Stimulated activated CD4-positive, alpha-beta T cell treated with anti-CD3 and anti-CD28 coated beads, TNF-alpha, amount 100 ng/mL, for 48 hours (primary cell): ENCODE results near the gene CPE.
"Not testable (repeated sequence)": the region's sequence is repeated elsewhere in the genome, so short reads cannot be mapped to it uniquely, and the experiment has no call there.

Experiments used
- DNase-seq, 3 donors: peaks; one replicate each; pipeline ENCODE4 v3.0.0-alpha.2; 2020; ENCODE audit warnings: low read depth in 3 of 3

CPE gene

DNA sequence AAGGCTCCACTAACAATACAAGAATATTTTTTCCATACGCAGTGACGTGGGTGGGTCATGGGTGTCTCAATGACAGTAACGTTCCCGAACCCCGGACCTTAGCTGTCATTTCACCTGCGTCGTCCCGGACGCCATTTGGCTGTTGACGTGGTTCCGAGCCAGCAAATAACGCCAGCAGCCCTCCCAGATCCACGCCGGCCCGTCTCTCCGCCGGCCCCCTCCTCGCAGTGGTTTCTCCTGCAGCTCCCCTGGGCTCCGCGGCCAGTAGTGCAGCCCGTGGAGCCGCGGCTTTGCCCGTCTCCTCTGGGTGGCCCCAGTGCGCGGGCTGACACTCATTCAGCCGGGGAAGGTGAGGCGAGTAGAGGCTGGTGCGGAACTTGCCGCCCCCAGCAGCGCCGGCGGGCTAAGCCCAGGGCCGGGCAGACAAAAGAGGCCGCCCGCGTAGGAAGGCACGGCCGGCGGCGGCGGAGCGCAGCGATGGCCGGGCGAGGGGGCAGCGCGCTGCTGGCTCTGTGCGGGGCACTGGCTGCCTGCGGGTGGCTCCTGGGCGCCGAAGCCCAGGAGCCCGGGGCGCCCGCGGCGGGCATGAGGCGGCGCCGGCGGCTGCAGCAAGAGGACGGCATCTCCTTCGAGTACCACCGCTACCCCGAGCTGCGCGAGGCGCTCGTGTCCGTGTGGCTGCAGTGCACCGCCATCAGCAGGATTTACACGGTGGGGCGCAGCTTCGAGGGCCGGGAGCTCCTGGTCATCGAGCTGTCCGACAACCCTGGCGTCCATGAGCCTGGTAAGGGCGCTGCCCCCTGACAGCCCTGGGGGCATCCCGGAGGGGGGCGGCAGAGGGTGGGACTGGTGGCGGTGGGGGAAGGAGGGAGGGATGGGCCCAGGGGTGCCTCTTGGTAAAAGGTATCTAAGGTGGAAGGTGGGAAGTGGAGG lies at the start of gene CPE:
CPE (plus strand) TSS at position 264 of the 933 bp plus-strand sequence; CDS start at position 478, 214 bp downstream.
- DNase-seq, result peak; percentile 25 to 54 (median 39)

DNA sequence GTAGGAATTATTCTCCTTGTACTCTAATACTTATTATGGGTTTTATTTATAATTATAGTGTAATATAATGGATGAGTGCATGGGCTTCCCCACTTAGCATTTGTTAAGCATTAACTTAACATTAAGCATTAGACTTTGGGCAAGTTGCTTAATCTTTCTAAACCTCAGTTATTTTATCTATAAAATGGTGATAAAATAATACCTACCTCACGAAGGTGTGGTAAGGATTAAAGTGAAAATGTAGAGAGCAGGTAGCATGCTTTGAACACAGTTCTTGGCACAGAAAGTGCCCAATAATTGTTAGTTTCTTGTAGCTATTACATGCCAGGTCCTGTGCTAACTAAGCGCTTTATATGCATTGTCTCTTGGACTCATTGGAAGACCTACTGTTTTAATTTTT lies 48.7 kb upstream of the CPE start:
- no peak for DNase-seq

- no peak for DNase-seq
Observed at GRCh38 chr4:165330666-165331065, 48.1 kb upstream of the CPE start.

- no peak for DNase-seq
Observed at GRCh38 chr4:165331359-165331758, 47.4 kb upstream of the CPE start.

GRCh38 chr4:165331823-165332222 lies 47.0 kb upstream of the CPE start:
- DNase-seq, result no peak

DNA sequence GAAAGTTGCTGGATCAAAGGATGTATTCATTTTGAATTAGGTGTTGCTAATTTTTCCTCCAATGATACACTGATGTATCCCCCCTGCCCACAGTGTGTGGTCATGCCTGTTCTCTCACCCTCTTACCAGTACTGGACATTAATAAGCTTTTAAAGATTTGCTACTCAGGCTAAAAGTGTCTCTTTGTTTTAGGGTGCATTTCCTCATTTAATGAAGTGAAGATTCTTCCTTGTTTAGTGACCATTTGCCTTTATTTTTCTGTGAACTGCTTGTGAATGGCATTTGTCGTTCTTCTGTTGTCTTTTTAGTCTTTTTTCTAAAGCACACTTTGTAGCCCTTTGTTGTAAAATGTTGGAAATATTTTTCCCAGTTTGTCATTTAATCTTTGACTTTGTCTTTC lies 46.3 kb upstream of the CPE start:
- no peak for DNase-seq

DNA sequence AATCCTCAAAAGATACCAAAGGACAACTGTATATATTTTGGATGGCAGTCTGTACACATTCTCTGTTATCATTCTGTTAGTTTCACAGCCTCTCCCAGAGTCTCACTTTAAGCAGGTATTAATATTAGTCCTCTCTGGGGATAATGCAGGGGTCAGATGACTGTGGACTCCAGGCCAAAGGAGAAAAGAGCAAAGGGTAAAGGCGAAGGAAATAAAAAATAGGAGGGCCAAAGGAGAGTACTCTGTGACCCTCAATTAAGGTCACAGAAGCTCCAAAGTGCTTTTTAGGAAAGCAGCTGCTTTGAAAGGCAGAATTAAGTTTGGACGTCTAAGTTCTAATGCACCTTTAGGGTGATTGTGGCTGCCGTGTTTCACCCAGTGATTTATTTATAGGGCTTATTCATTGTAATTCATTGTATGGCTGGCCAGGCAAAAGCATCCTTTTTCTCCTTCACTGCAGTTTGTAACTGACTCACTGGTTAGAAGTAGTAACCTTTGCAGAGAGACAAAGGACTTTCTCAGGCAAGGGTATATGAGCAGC lies 43.6 kb upstream of the CPE start:
- DNase-seq, result no peak

DNA sequence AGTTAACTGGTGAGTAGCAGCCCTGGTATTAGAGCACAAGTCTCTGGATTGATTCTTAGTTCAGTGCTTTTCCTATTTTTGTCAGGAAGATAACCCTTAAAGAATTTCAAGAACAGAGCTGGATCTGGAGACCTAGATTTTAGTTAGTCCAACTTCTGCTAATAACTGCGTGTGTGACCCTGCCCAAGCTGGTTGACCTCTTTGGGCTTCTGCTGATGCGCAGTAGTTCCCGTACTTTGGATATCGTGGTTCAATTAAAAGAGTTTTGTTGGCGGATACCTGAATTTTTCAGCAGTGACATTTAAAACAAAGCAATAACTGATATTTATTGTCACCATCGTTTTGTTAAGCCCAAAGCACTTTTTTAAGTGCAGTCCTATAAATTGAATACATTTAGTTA lies 42.1 kb upstream of the CPE start:
- no peak for DNase-seq

- DNase-seq, result not testable (repeated sequence)
Observed at GRCh38 chr4:165342340-165342739, 36.5 kb upstream of the CPE start.

- DNase-seq, result no peak
Observed at GRCh38 chr4:165343353-165344191, 35.2 kb upstream of the CPE start.

DNA sequence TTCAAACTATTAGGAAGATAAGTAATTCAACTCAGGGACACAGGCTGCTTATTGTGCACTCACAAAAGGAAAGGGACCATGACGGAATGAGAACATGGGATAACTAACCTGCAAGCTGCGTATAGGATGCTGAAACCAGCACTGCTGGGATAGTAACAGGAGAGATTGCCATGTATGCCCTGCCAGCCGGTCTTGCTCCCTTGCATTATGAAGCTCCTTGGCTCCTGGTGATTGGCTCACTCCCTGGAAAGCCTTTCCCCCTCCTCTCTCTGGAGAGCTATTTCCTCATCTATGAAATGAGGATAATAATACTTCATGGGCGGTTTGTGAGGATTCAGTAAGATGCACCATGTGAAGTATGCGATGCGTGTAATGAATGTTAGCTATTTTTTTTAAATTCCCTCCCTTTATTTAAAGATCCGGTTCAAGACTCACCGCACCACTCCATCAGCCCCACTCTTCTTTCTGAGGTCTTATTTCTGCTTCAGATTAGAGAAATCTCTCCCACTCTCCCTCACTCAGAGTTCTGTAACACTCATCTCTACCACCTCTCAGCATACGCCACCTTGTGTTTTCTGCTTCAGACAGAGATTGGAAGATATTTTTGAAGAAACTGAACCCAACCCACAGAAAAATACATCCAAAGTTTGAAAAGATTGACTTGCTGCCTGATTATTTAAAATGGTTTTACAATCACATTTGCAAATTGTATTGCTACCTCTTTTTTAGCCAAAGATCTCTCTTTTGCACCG lies 33.0 kb upstream of the CPE start:
- DNase-seq, result no peak

- no peak for DNase-seq
Observed at GRCh38 chr4:165347647-165348569, 30.9 kb upstream of the CPE start.

DNA sequence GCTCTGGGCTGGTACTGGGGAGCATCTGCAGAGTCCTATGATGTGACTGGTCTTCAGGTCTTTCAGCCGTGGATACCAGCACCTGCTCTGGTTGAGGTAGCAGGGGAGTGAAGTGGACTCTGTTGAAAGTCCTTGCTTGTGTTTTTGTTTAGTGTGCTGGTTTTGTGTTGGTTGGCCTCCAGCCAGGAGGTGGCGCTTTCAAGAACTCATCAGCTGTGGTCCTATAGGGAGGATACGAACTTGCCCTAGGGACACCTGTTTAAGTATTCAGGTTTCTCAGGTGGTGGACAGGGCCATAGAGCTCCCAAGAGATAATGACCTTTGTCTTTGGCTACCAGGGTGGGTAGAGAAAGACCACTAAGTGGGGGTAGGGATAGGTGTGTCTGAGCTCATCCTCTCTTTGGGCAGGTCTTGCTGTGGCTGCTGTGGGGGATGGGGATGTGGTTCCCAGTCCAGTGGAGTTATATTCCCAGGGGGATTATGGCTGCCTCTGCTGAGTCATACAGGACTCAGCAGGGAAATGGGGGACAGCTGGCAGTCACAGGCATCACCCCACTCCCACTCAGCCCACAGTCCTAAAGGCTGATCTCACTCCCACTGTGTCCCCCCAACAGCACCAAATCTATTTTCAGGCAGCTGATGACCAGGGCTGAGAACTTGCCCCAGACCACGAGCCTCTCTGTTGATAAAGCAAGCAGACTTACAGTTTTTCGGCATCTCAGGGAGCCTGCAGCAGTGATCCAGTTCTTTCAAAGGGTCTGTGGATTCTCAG lies 27.3 kb upstream of the CPE start:
- DNase-seq, result no peak

GRCh38 chr4:165355900-165356300 lies 22.9 kb upstream of the CPE start:
- no peak for DNase-seq

- no peak for DNase-seq
Observed at GRCh38 chr4:165359506-165359905, 19.3 kb upstream of the CPE start.

DNA sequence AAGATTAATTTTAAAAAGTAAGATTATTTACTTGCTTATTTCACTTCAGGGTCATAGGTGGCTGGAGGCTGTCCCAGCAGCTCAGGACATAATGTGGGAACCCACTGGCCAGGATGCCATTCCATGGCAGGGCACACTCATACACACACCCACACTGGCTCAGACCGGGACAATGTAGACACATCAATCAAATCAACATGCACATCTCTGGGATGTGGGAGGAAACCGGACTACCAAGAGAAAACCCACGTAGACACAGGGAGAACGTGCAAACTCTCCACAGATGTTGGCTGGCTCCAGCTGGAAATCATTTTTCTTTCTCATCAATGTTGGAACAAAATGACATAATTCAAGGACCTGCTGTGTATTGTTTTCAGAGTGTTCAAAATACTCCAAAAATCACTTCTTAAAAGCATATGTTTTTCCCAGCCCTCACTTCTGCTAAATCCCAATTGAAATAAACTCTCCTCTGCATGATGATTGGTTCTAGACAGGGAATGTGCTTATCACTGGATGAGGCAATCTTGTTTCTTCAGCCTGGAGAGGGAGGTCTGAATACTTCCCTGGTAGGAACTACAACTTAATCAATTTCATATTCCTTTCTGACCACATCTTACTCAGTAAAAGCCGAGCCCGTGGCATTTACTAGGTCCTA lies 18.6 kb upstream of the CPE start:
- DNase-seq, result no peak

DNA sequence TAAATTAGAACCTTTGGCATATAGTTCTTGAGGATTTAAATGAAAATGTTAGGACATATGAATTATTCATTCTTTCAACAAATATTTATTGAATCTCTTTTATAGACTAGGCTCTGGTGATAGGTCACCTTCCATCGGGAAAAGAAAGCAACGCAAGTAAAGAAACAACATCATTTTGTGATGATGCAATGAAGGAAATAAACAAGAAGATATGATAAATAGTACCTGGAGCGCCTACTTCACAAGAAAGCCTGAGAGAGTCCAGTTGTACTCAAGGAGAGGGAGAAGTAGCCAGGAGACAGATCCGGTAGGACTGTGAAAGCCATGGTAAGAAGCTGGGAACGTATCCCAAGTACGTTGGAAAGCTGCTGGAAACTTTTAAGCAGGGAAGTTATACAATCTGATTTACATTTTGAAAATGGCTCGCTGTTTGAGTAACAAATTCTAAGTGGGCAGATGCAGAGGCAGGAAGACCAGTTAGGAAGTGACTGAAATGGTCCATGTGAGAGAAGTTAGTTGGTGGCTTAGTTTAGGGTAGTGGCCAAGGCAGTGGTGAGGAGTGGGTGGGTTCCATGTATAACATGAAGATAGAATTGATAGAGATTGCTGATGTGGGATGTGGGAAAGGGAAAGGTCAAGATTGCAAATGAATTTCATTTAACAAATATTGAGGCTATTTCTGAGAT lies 17.7 kb upstream of the CPE start:
- DNase-seq, result no peak

DNA sequence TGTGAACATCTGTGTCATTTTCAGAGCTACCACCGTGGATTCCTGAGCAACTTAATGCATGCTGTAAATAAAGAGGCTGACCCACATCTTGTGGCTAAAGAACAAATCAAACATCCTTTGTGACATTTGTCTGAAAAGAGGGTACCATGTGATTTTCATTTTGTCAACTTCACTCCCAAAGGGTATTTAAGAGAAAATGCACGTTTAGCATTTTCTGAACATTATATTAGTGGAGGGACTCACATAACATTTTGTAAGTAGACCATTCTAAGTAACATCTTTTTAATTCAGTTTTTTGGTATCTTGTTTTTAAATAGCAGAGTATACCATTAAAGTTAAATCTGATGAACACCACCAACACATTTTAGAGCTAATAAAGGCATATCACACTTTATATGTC lies 17.0 kb upstream of the CPE start:
- no peak for DNase-seq
